ENCODE measurements around the gene GPD1L.

Gene GPD1L

DNA sequence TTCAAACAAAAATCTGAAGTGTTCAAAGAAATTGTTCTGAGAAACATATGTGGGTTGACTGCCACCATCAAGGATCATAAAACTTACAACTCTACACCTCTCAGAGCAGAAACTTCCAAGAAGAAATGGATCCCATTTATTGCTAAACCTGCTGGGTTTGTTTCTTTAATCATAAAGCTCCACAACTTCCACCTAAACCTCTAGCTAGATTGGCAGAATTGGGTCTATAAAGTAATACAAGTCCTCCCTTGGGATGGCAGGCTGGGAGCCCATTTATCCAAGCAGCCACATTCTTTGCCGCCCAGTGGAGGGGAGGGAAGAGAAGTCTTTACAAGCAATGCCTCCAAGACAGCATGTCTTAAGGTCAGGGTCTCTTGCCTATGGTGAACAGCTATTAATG lies 91.6 kb downstream of the GPD1L start:
- Histone ChIP-seq H3K27ac (ENCODE audit: extremely low read depth, low read depth, low read length) (no peak overlapping the region), H3K4me1 (ENCODE audit: control insufficient read depth, insufficient read depth, low read length) (no peaks in the 10 kb centered on the region; the same call in 1 of the 2 replicates), H3K9me3 (ENCODE audit: control insufficient read depth, insufficient read depth, low read depth, low read length) (no peaks in the 10 kb centered on the region), H3K36me3 (ENCODE audit: control insufficient read depth in 2 of 2, insufficient read depth in 1 of 2, low read length in 2 of 2) (no peaks in the 10 kb centered on the region), H3K4me3 (ENCODE audit: low read depth, low read length) (no peak overlapping the region)
- ChIA-PET POLR2A (no interaction called here), CTCF (interaction anchor here (0.6 to 1.7 kb wide), 3 partner anchors 20 to 145 kb away, joined by 3 to 4 read pairs (median 3); no protein-coding TSS in a partner anchor)
- TF ChIP-seq ZNF510 (tag by site-specific recombination; IDR thresholded peaks at IDR 0.05; ENCODE audit: insufficient replicate concordance): no peak
- TF ChIP-seq ZNF596 (tag by site-specific recombination; IDR thresholded peaks at IDR 0.05): no peak
- no peak for TF ChIP-seq ZNF18 (tag by site-specific recombination; IDR thresholded peaks at IDR 0.05)
- TF ChIP-seq ZNF157 (tag by site-specific recombination; IDR thresholded peaks at IDR 0.05): no peak
- TF ChIP-seq ZNF549 (tag by site-specific recombination; IDR thresholded peaks at IDR 0.05): no peak
- TF ChIP-seq BCL11A (tag by site-specific recombination; IDR thresholded peaks at IDR 0.05; ENCODE audit: low read depth): no peak
- no peak for TF ChIP-seq ZNF146 (tag by site-specific recombination; IDR thresholded peaks at IDR 0.05)
- TF ChIP-seq ZBTB8A (tag by site-specific recombination; IDR thresholded peaks at IDR 0.05): no peak
- TF ChIP-seq ZNF23 (tag by site-specific recombination; IDR thresholded peaks at IDR 0.05; ENCODE audit: borderline replicate concordance): no peak
- TF ChIP-seq SALL2 (tag by site-specific recombination; IDR thresholded peaks at IDR 0.05; ENCODE audit: borderline replicate concordance): no peak
- no peak for TF ChIP-seq ZNF560 (tag by site-specific recombination; IDR thresholded peaks at IDR 0.05; ENCODE audit: borderline replicate concordance)
- TF ChIP-seq ZNF639 (tag by site-specific recombination; IDR thresholded peaks at IDR 0.05): no peak
- no peak for TF ChIP-seq ZNF654 (tag by site-specific recombination; IDR thresholded peaks at IDR 0.05; ENCODE audit: low read depth)
- TF ChIP-seq, protein P1, sequence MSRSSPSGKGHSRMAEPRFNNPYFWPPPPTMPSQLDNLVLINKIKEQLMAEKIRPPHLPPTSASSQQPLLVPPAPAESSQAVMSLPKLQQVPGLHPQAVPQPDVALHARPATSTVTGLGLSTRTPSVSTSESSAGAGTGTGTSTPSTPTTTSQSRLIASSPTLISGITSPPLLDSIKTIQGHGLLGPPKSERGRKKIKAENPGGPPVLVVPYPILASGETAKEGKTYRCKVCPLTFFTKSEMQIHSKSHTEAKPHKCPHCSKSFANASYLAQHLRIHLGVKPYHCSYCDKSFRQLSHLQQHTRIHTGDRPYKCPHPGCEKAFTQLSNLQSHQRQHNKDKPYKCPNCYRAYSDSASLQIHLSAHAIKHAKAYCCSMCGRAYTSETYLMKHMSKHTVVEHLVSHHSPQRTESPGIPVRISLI (tag by site-specific recombination; IDR thresholded peaks at IDR 0.05): no peak
- TF ChIP-seq, protein P2, sequence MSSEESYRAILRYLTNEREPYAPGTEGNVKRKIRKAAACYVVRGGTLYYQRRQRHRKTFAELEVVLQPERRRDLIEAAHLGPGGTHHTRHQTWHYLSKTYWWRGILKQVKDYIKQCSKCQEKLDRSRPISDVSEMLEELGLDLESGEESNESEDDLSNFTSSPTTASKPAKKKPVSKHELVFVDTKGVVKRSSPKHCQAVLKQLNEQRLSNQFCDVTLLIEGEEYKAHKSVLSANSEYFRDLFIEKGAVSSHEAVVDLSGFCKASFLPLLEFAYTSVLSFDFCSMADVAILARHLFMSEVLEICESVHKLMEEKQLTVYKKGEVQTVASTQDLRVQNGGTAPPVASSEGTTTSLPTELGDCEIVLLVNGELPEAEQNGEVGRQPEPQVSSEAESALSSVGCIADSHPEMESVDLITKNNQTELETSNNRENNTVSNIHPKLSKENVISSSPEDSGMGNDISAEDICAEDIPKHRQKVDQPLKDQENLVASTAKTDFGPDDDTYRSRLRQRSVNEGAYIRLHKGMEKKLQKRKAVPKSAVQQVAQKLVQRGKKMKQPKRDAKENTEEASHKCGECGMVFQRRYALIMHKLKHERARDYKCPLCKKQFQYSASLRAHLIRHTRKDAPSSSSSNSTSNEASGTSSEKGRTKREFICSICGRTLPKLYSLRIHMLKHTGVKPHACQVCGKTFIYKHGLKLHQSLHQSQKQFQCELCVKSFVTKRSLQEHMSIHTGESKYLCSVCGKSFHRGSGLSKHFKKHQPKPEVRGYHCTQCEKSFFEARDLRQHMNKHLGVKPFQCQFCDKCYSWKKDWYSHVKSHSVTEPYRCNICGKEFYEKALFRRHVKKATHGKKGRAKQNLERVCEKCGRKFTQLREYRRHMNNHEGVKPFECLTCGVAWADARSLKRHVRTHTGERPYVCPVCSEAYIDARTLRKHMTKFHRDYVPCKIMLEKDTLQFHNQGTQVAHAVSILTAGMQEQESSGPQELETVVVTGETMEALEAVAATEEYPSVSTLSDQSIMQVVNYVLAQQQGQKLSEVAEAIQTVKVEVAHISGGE (tag by site-specific recombination; conservative IDR thresholded peaks at IDR 0.05; ENCODE audit: low read depth): no peak
- no peak for TF ChIP-seq ZNF791 (tag by site-specific recombination; IDR thresholded peaks at IDR 0.05)
- no peak for TF ChIP-seq ZNF302 (tag by site-specific recombination; IDR thresholded peaks at IDR 0.05; ENCODE audit: low read depth)
- no peak for TF ChIP-seq ZNF223 (tag by site-specific recombination; IDR thresholded peaks at IDR 0.05)

- TF ChIP-seq ZSCAN30 (tag by site-specific recombination; IDR thresholded peaks at IDR 0.05): no peak
- no peak for TF ChIP-seq ZBTB17 (tag by site-specific recombination; IDR thresholded peaks at IDR 0.05)
- no peak for TF ChIP-seq ZNF549 (tag by site-specific recombination; IDR thresholded peaks at IDR 0.05)
- TF ChIP-seq ZNF404 (tag by site-specific recombination; IDR thresholded peaks at IDR 0.05): no peak
- TF ChIP-seq KLF10 (tag by site-specific recombination; IDR thresholded peaks at IDR 0.05): no peak
- TF ChIP-seq PRDM10 (tag by site-specific recombination; IDR thresholded peaks at IDR 0.05): no peak
- no peak for TF ChIP-seq ZBTB1 (tag by site-specific recombination; IDR thresholded peaks at IDR 0.05)
- TF ChIP-seq ZNF302 (tag by site-specific recombination; IDR thresholded peaks at IDR 0.05; ENCODE audit: low read depth): no peak
- TF ChIP-seq ZNF585B (tag by site-specific recombination; IDR thresholded peaks at IDR 0.05): no peak
- Histone ChIP-seq H3K9me3 (ENCODE audit: control insufficient read depth, insufficient read depth, low read depth, low read length) (no peaks in the 10 kb centered on the region), H3K27ac (ENCODE audit: extremely low read depth, low read depth, low read length) (no peak overlapping the region), H3K36me3 (ENCODE audit: control insufficient read depth in 2 of 2, insufficient read depth in 1 of 2, low read length in 2 of 2) (no peaks in the 10 kb centered on the region), H3K4me1 (ENCODE audit: control insufficient read depth, insufficient read depth, low read length) (no peaks in the 10 kb centered on the region; the same call in 1 of the 2 replicates), H3K4me3 (ENCODE audit: low read depth, low read length) (no peak overlapping the region)
- ChIA-PET POLR2A (no interaction called here), CTCF (interaction anchor here (0.8 to 1.7 kb wide), 3 partner anchors 19 to 41 kb away, joined by 3 to 4 read pairs (median 3); no protein-coding TSS in a partner anchor)
Observed at GRCh38 chr3:32198714-32199113, 92.3 kb downstream of the GPD1L start.
